Lung (tissue), 12 donors: ENCODE data around the gene CXCR4. TPM values are rescaled to one million over a fixed set of nuclear protein-coding genes. Genes with fewer than 3 reads are reported as not detected.

ENCODE experiments used
- ATAC-seq: fragments of 200-7000 bp; cut with Tn5 transposase; one replicate; pipeline ENCODE4 v1.9.1; 2020; ENCODE audit warnings: moderate number of reproducible peaks; ENCODE audit not compliant: insufficient read depth, low FRiP score
- DNase-seq, 3 donors: peaks; one replicate each; pipeline ENCODE4 v3.0.0-alpha.2; 2013 to 2017
- H3K27ac ChIP-seq, 2 donors: one replicate each; pipeline ENCODE4 v1.5.1; 2013; ENCODE audit warnings: mild to moderate bottlenecking in 2 of 2, moderate library complexity in 2 of 2, control low read depth in 1 of 2, inconsistent platforms in 1 of 2, low read depth in 1 of 2, low read length in 1 of 2
- H3K27me3 ChIP-seq, 3 donors: one replicate each; pipeline ENCODE4 v1.5.1; 2013; ENCODE audit warnings: low read length in 2 of 3; ENCODE audit not compliant: control insufficient read depth in 3 of 3, insufficient read depth in 3 of 3
- H3K36me3 ChIP-seq, 4 donors: one replicate each; pipeline ENCODE4 v1.5.1; 2013; ENCODE audit warnings: low read length in 4 of 4, mild to moderate bottlenecking in 1 of 4, moderate library complexity in 1 of 4; ENCODE audit not compliant: control insufficient read depth in 4 of 4, insufficient read depth in 4 of 4
- H3K4me1 ChIP-seq, 5 donors: one replicate each; pipeline ENCODE4 v1.5.1; 2013; ENCODE audit warnings: low read length in 5 of 5, mild to moderate bottlenecking in 2 of 5, moderate library complexity in 1 of 5; ENCODE audit not compliant: control insufficient read depth in 5 of 5, insufficient read depth in 5 of 5
- H3K4me3 ChIP-seq: one replicate; pipeline ENCODE4 v1.5.1; 2013; ENCODE audit warnings: mild to moderate bottlenecking, control low read depth, moderate library complexity
- H3K9ac ChIP-seq, 2 donors: one replicate each; pipeline ENCODE4 v1.5.1; 2013; ENCODE audit warnings: low read length in 2 of 2, control low read depth in 1 of 2; ENCODE audit not compliant: insufficient read depth in 1 of 2
- H3K9me3 ChIP-seq, 4 donors: one replicate each; pipeline ENCODE4 v1.5.1; 2013; ENCODE audit warnings: low read length in 3 of 4, mild to moderate bottlenecking in 1 of 4, moderate library complexity in 1 of 4; ENCODE audit not compliant: control insufficient read depth in 4 of 4, insufficient read depth in 3 of 4
- CTCF ChIP-seq: IDR thresholded peaks from 2 replicates; pipeline ENCODE4 v1.5.1; 2012; ENCODE audit warnings: mild to moderate bottlenecking; ENCODE audit errors: control extremely low read depth, extremely low read depth
- WGBS, 2 donors: extraction: QIAGEN DNeasy Blood & Tissue Kit; methylation state at CpG; one replicate each; pipeline ENCODE4 v1.1.7; 2013; 5-methylcytosine and 5-hydroxymethylcytosine counted together
- polyA plus RNA-seq, 2 donors: library from polyadenylated mRNA; stranded (reverse); fragments of 200-250 nt; gene quantifications; one replicate each; pipeline ENCODE4 v1.2.1, GENCODE V29; 2013
- total RNA-seq, 2 donors: library from RNA; depleted of rRNA in 1 of 2; stranded (reverse); fragments of >200 nt in 1 of 2; gene quantifications; one replicate each; pipeline ENCODE4 v1.2.1, GENCODE V29; 2014 to 2021
- donor health status: control.
- donor health status: control.
- donor health status: Bipolar disorder and iron deficiency.
- donor health status: healthy.
- donor health status: DM: yes; HTN: yes; CAD: no.

CXCR4 gene
- total and polyA plus RNA-seq, 4 donors, result 17.5 to 214 (median 73.1) TPM

- no peak overlapping the region for H3K9ac ChIP-seq
- no peaks in the 10 kb centered on the region for H3K36me3 ChIP-seq
- peaks cover 0 to 7% (median 0%) of the 10 kb centered on the region in 5 donors for H3K4me1 ChIP-seq
- H3K9me3 ChIP-seq, result no peaks in the 10 kb centered on the region
- no peaks in the 10 kb centered on the region for H3K27me3 ChIP-seq
- 27 to 41% methylated on average over 7 of the region's 7 CpGs for WGBS, 2 donors
- no peak for TF ChIP-seq CTCF
- H3K4me3 ChIP-seq, result no peak overlapping the region
- no peak for ATAC-seq
- no peak overlapping the region for H3K27ac ChIP-seq
- peak; percentile 17 to 44 (median 43) for DNase-seq
Measured at GRCh38 chr2:136141510-136142149, 23.7 kb upstream of the CXCR4 start.

GRCh38 chr2:136139631-136140030, 21.7 kb upstream of the CXCR4 start:
- no peaks in the 10 kb centered on the region for H3K36me3 ChIP-seq
- H3K9me3 ChIP-seq, result no peaks in the 10 kb centered on the region
- H3K27me3 ChIP-seq, result no peaks in the 10 kb centered on the region
- TF ChIP-seq CTCF, result no peak
- WGBS, 2 donors, result 67 to 70% methylated on average over 3 of the region's 3 CpGs
- DNase-seq, result no peak
- peaks cover 0 to 10% (median 0%) of the 10 kb centered on the region in 5 donors for H3K4me1 ChIP-seq
- no peak overlapping the region for H3K4me3 ChIP-seq
- no peak overlapping the region for H3K27ac ChIP-seq
- H3K9ac ChIP-seq, result no peak overlapping the region
- no peak for ATAC-seq

GRCh38 chr2:136137982-136138381, 20.0 kb upstream of the CXCR4 start:
- Histone ChIP-seq H3K9me3 (no peaks in the 10 kb centered on the region), H3K27me3 (no peaks in the 10 kb centered on the region), H3K9ac (no peak overlapping the region), H3K4me1 (peaks cover 0 to 10% (median 0%) of the 10 kb centered on the region in 5 donors), H3K36me3 (no peaks in the 10 kb centered on the region), H3K4me3 (no peak overlapping the region), H3K27ac (no peak overlapping the region)
- 87 to 91% methylated on average over 4 of the region's 4 CpGs for WGBS, 2 donors
- TF ChIP-seq CTCF, result no peak
- DNase-seq, result no peak
- ATAC-seq, result no peak

GRCh38 chr2:136136931-136137330, 19.0 kb upstream of the CXCR4 start:
- Histone ChIP-seq H3K4me1 (peaks cover 0 to 10% (median 0%) of the 10 kb centered on the region in 5 donors), H3K9me3 (no peaks in the 10 kb centered on the region), H3K36me3 (no peaks in the 10 kb centered on the region), H3K4me3 (no peak overlapping the region), H3K27me3 (no peaks in the 10 kb centered on the region), H3K9ac (no peak overlapping the region), H3K27ac (no peak overlapping the region)
- no peak for ATAC-seq
- no peak for TF ChIP-seq CTCF
- WGBS, 2 donors, result 74 to 89% methylated on average over 1 of the region's 1 CpG
- DNase-seq, result no peak
